Measurements from ENCODE around the gene CIROP. TPM values are rescaled to one million over a fixed set of nuclear protein-coding genes. Genes with fewer than 3 reads are reported as not detected.

Gene CIROP
- total and polyA plus RNA-seq, 4 donors: not detected

- Histone ChIP-seq H3K4me3 (ENCODE audit: low read depth in 1 of 3, low read length in 3 of 3) (no peak overlapping the region), H3K27ac (ENCODE audit: low read depth in 1 of 2, low read length in 2 of 2) (no peak overlapping the region)
- WGBS: 85% methylated on average over 5 of the region's 5 CpGs
Measured at GRCh38 chr14:23063601-23064000, 41.2 kb downstream of the CIROP start.

GRCh38 chr14:23062002-23062401, 42.8 kb downstream of the CIROP start:
- H3K27me3 ChIP-seq (ENCODE audit: control insufficient read depth in 4 of 4, insufficient read depth in 4 of 4, low read length in 3 of 4): no peaks in the 10 kb centered on the region
- H3K4me3 ChIP-seq (ENCODE audit: low read depth in 1 of 3, low read length in 3 of 3): no peak overlapping the region
- no peak overlapping the region for H3K27ac ChIP-seq (ENCODE audit: low read depth in 1 of 2, low read length in 2 of 2)
- H3K9me3 ChIP-seq (ENCODE audit: control insufficient read depth in 4 of 4, low read length in 3 of 4): no peaks in the 10 kb centered on the region
- peaks cover 4 to 11% (median 8%) of the 10 kb centered on the region in 4 donors for H3K4me1 ChIP-seq (ENCODE audit: control insufficient read depth in 4 of 4, insufficient read depth in 4 of 4, low read length in 3 of 4)
- TF ChIP-seq FOXA1 (IDR thresholded peaks at IDR 0.05) (no peak), HNF4A (conservative IDR thresholded peaks at IDR 0.05) (peak in 1 of 2 donors; percentile 7), JUND (IDR thresholded peaks at IDR 0.05) (peak in 1 of 2 donors; percentile 80), YY1 (IDR thresholded peaks at IDR 0.05) (peak; percentile 35)
- no peak overlapping the region for H3K9ac ChIP-seq (ENCODE audit: low read depth in 1 of 2, low read length in 2 of 2)
- 40% methylated on average over 4 of the region's 4 CpGs for WGBS
- DNase-seq (ENCODE audit: low spot score): no peak
- peaks cover 20 to 67% (median 48%) of the 10 kb centered on the region in 4 donors for H3K36me3 ChIP-seq (ENCODE audit: control insufficient read depth in 4 of 4, insufficient read depth in 3 of 4, low read depth in 1 of 4, low read length in 3 of 4)

More at GRCh38 chr14:23063601-23064000, 41.2 kb downstream of the CIROP start:
- Histone ChIP-seq H3K27me3 (ENCODE audit: control insufficient read depth in 4 of 4, insufficient read depth in 4 of 4, low read length in 3 of 4) (no peaks in the 10 kb centered on the region), H3K4me1 (ENCODE audit: control insufficient read depth in 4 of 4, insufficient read depth in 4 of 4, low read length in 3 of 4) (peaks cover 0 to 3% (median 0%) of the 10 kb centered on the region in 4 donors), H3K9me3 (ENCODE audit: control insufficient read depth in 4 of 4, low read length in 3 of 4) (no peaks in the 10 kb centered on the region), H3K36me3 (ENCODE audit: control insufficient read depth in 4 of 4, insufficient read depth in 3 of 4, low read depth in 1 of 4, low read length in 3 of 4) (peaks cover 26 to 78% (median 60%) of the 10 kb centered on the region in 4 donors), H3K9ac (ENCODE audit: low read depth in 1 of 2, low read length in 2 of 2) (no peak overlapping the region)
- no peak for DNase-seq (ENCODE audit: low spot score)
- no peak for TF ChIP-seq TAF1 (conservative IDR thresholded peaks at IDR 0.05)
- no peak for TF ChIP-seq FOXA2 (IDR thresholded peaks at IDR 0.05)
- no peak for TF ChIP-seq SP1 (IDR thresholded peaks at IDR 0.05)
- no peak for TF ChIP-seq ZBTB33 (IDR thresholded peaks at IDR 0.05)
- TF ChIP-seq HNF4A (conservative IDR thresholded peaks at IDR 0.05): no peak
- no peak for TF ChIP-seq MAX (IDR thresholded peaks at IDR 0.05)

GRCh38 chr14:23060536-23061260, 44.1 kb downstream of the CIROP start:
- Histone ChIP-seq H3K36me3 (ENCODE audit: control insufficient read depth in 4 of 4, insufficient read depth in 3 of 4, low read depth in 1 of 4, low read length in 3 of 4) (peaks cover 20 to 56% (median 40%) of the 10 kb centered on the region in 4 donors), H3K4me3 (ENCODE audit: low read depth in 1 of 3, low read length in 3 of 3) (no peak overlapping the region), H3K4me1 (ENCODE audit: control insufficient read depth in 4 of 4, insufficient read depth in 4 of 4, low read length in 3 of 4) (peaks cover 4 to 17% (median 13%) of the 10 kb centered on the region in 4 donors), H3K9me3 (ENCODE audit: control insufficient read depth in 4 of 4, low read length in 3 of 4) (no peaks in the 10 kb centered on the region), H3K9ac (ENCODE audit: low read depth in 1 of 2, low read length in 2 of 2) (no peak overlapping the region), H3K27ac (ENCODE audit: low read depth in 1 of 2, low read length in 2 of 2) (no peak overlapping the region), H3K27me3 (ENCODE audit: control insufficient read depth in 4 of 4, insufficient read depth in 4 of 4, low read length in 3 of 4) (no peaks in the 10 kb centered on the region)
- WGBS: 94% methylated on average over 17 of the region's 17 CpGs
- DNase-seq (ENCODE audit: low spot score): no peak
- TF ChIP-seq GABPA (IDR thresholded peaks at IDR 0.05 in 1 of 2, conservative IDR thresholded peaks at IDR 0.05 in 1 of 2): no peak
- TF ChIP-seq ZBTB33 (IDR thresholded peaks at IDR 0.05): no peak
- no peak for TF ChIP-seq YY1 (IDR thresholded peaks at IDR 0.05)
- no peak for TF ChIP-seq FOXA1 (IDR thresholded peaks at IDR 0.05)
- TF ChIP-seq HNF4A (conservative IDR thresholded peaks at IDR 0.05): no peak
- TF ChIP-seq RXRA (IDR thresholded peaks at IDR 0.05): no peak
- no peak for TF ChIP-seq HNF4G (IDR thresholded peaks at IDR 0.05)
- no peak for TF ChIP-seq MAX (IDR thresholded peaks at IDR 0.05)
- TF ChIP-seq EGR1 (IDR thresholded peaks at IDR 0.05; ENCODE audit: low read depth in 2 of 2): no peak
- TF ChIP-seq SP1 (IDR thresholded peaks at IDR 0.05): no peak
- TF ChIP-seq FOXA2 (IDR thresholded peaks at IDR 0.05): no peak
- no peak for TF ChIP-seq NR2F2 (IDR thresholded peaks at IDR 0.05)
- no peak for TF ChIP-seq CTCF (IDR thresholded peaks at IDR 0.05; ENCODE audit: low read depth, low read length, missing input control)
- no peak for TF ChIP-seq TAF1 (conservative IDR thresholded peaks at IDR 0.05)
- no peak for TF ChIP-seq REST (IDR thresholded peaks at IDR 0.05)
